Measurements from ENCODE around the gene SUPT20HL1.

GRCh38 chrX:24376403-24376802 lies 16.0 kb downstream of the SUPT20HL1 start:
- TF ChIP-seq CTCF (IDR thresholded peaks at IDR 0.05) = no peak
- no peak for TF ChIP-seq POLR2A (IDR thresholded peaks at IDR 0.05)
